ENCODE results near the gene SLC16A10. TPM values are rescaled to one million over a fixed set of nuclear protein-coding genes. Genes with fewer than 3 reads are reported as not detected.

Gene SLC16A10
- total RNA-seq, 1 experiment from 2014 or later: 0.18 TPM

DNA sequence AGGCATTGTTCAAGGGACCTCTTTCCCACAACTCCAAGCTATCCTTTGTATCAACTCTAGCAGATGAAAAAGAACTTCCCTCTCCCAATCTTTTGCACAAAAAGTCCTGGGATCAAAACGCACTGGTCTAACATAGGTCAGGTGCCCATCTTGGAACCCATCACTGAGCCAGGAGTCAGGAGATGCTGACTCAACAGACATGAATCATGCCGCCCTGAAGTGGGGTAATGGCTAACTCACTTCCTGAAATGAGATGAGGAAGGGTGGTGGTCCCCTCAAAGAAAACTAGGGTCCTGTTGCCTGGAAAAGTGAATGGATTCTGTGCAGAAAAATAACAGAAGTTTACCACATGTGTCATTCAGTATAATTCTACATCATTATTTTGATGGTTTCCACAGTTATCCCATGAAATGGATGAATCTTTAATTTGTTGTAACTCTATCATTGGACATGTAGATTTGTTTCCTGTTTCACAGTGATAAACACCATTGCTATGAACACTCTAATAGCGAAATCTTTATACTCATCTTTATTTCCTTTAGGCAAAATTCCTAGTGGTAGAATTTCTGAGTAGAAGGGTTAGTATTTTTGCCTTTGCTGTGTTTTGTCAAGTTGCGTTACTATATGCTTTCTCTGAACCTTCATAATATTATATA is 151.3 kb downstream of the SLC16A10 start:
- Histone ChIP-seq H3K4me3 (ENCODE audit: low read depth in 2 of 2, low read length in 2 of 2) (no peak overlapping the region), H3K27me3 (ENCODE audit: control insufficient read depth, insufficient read depth, low read length) (no peaks in the 10 kb centered on the region), H3K27ac (ENCODE audit: low read length) (no peak overlapping the region), H3K36me3 (ENCODE audit: control insufficient read depth, insufficient read depth, low read length) (no peaks in the 10 kb centered on the region), H3K4me1 (ENCODE audit: control insufficient read depth, insufficient read depth, low read length) (0 out of 2 replicates have a peak, but pooled peaks cover 4% of the 10 kb centered on the region), H3K9me3 (ENCODE audit: control insufficient read depth, insufficient read depth, low read depth, low read length) (no peaks in the 10 kb centered on the region)
- intact Hi-C loops (cut with micrococcal nuclease; ENCODE audit: unreplicated experiment): no loop called here
- no TSS peak for BruUV-seq (replicated peaks)
- no peak for DNase-seq (ENCODE audit: low read depth, low spot score)
- in situ Hi-C loops (cut with HindIII; ENCODE audit: low pct_unique_long_range_greater_than_20kb, low sequenced_read_pairs): no loop called here
- no peak for ATAC-seq
- TF ChIP-seq SIN3A (IDR thresholded peaks at IDR 0.05; ENCODE audit: borderline replicate concordance, insufficient read depth, low read depth, low read length) (no peak), POLR2AphosphoS5 (IDR thresholded peaks at IDR 0.05; ENCODE audit: low read depth, low read length) (no peak), TCF7L2 (IDR thresholded peaks at IDR 0.05; ENCODE audit: low read depth, low read length) (no peak)
- TF ChIP-seq, protein P1, sequence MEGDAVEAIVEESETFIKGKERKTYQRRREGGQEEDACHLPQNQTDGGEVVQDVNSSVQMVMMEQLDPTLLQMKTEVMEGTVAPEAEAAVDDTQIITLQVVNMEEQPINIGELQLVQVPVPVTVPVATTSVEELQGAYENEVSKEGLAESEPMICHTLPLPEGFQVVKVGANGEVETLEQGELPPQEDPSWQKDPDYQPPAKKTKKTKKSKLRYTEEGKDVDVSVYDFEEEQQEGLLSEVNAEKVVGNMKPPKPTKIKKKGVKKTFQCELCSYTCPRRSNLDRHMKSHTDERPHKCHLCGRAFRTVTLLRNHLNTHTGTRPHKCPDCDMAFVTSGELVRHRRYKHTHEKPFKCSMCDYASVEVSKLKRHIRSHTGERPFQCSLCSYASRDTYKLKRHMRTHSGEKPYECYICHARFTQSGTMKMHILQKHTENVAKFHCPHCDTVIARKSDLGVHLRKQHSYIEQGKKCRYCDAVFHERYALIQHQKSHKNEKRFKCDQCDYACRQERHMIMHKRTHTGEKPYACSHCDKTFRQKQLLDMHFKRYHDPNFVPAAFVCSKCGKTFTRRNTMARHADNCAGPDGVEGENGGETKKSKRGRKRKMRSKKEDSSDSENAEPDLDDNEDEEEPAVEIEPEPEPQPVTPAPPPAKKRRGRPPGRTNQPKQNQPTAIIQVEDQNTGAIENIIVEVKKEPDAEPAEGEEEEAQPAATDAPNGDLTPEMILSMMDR (IDR thresholded peaks at IDR 0.05): no peak
- TF ChIP-seq, protein P2, sequence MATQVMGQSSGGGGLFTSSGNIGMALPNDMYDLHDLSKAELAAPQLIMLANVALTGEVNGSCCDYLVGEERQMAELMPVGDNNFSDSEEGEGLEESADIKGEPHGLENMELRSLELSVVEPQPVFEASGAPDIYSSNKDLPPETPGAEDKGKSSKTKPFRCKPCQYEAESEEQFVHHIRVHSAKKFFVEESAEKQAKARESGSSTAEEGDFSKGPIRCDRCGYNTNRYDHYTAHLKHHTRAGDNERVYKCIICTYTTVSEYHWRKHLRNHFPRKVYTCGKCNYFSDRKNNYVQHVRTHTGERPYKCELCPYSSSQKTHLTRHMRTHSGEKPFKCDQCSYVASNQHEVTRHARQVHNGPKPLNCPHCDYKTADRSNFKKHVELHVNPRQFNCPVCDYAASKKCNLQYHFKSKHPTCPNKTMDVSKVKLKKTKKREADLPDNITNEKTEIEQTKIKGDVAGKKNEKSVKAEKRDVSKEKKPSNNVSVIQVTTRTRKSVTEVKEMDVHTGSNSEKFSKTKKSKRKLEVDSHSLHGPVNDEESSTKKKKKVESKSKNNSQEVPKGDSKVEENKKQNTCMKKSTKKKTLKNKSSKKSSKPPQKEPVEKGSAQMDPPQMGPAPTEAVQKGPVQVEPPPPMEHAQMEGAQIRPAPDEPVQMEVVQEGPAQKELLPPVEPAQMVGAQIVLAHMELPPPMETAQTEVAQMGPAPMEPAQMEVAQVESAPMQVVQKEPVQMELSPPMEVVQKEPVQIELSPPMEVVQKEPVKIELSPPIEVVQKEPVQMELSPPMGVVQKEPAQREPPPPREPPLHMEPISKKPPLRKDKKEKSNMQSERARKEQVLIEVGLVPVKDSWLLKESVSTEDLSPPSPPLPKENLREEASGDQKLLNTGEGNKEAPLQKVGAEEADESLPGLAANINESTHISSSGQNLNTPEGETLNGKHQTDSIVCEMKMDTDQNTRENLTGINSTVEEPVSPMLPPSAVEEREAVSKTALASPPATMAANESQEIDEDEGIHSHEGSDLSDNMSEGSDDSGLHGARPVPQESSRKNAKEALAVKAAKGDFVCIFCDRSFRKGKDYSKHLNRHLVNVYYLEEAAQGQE (IDR thresholded peaks at IDR 0.05; ENCODE audit: insufficient read depth in 1 of 2, low read depth in 2 of 2, low read length in 1 of 2): no peak
- CTCF ChIA-PET: interaction anchor here (0.5 to 0.7 kb wide), 2 partner anchors 21 to 488 kb away, joined by 3 read pairs; a partner anchor contains a TSS
- POLR2A ChIA-PET: interaction anchor here (0.7 kb wide), 1 partner anchor 143 kb away, joined by 4 read pairs; no protein-coding TSS in a partner anchor

DNA sequence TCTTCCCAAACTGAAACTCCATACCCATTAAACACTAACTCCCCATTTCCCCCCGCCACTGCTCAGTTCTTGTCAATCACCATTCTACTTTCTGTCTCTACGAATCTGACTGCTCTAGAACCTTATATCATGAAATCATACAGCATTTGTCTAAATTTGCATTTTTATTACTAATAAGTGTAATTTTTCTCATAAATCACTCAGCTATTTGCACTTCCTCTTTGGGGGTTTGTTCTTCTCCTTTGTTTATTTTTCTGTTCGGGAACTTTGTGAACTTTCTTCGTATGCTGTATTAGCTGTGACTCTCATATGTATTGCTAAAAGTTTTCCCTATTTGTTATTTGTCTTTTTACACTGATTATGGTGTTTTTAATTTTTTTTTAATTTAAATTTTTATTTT is 152.2 kb downstream of the SLC16A10 start:
- H3K27me3 ChIP-seq (ENCODE audit: control insufficient read depth, insufficient read depth, low read length): no peaks in the 10 kb centered on the region
- H3K27ac ChIP-seq (ENCODE audit: low read length): no peak overlapping the region
- POLR2A ChIA-PET: interaction anchor here (0.7 kb wide), 1 partner anchor 142 kb away, joined by 4 read pairs; no protein-coding TSS in a partner anchor
- ATAC-seq (no peak), DNase-seq (ENCODE audit: low read depth, low spot score) (no peak)
- CTCF ChIA-PET: no interaction called here
- H3K9me3 ChIP-seq (ENCODE audit: control insufficient read depth, insufficient read depth, low read depth, low read length): no peaks in the 10 kb centered on the region
- TF ChIP-seq, protein P2 (IDR thresholded peaks at IDR 0.05; ENCODE audit: insufficient read depth in 1 of 2, low read depth in 2 of 2, low read length in 1 of 2): no peak
- TF ChIP-seq, protein P1 (IDR thresholded peaks at IDR 0.05): no peak
- TF ChIP-seq SIN3A (IDR thresholded peaks at IDR 0.05; ENCODE audit: borderline replicate concordance, insufficient read depth, low read depth, low read length): no peak
- in situ Hi-C loops (cut with HindIII; ENCODE audit: low pct_unique_long_range_greater_than_20kb, low sequenced_read_pairs) (no loop called here), intact Hi-C loops (cut with micrococcal nuclease; ENCODE audit: unreplicated experiment) (no loop called here)
- 0 out of 2 replicates have a peak, but pooled peaks cover 4% of the 10 kb centered on the region for H3K4me1 ChIP-seq (ENCODE audit: control insufficient read depth, insufficient read depth, low read length)
- no peaks in the 10 kb centered on the region for H3K36me3 ChIP-seq (ENCODE audit: control insufficient read depth, insufficient read depth, low read length)
- H3K4me3 ChIP-seq (ENCODE audit: low read depth in 2 of 2, low read length in 2 of 2): no peak overlapping the region
- no TSS peak for BruUV-seq (replicated peaks)
